Muscle layer of duodenum (tissue), 2 donors: ENCODE results near the gene ILDR2.
"Not testable (repeated sequence)": the region's sequence is repeated elsewhere in the genome, so short reads cannot be mapped to it uniquely, and the experiment has no call there.

Experiments
- H3K27ac ChIP-seq: one replicate; pipeline ENCODE4 v1.7.0; 2013; ENCODE audit warnings: mild to moderate bottlenecking, low read length
- H3K27me3 ChIP-seq: one replicate; pipeline ENCODE4 v1.7.0; 2013; ENCODE audit warnings: low read depth, mild to moderate bottlenecking, control low read depth, low read length
- H3K36me3 ChIP-seq, 2 donors: one replicate each; pipeline ENCODE4 v1.7.0; 2013; ENCODE audit warnings: low read length in 2 of 2, control low read depth in 1 of 2, mild to moderate bottlenecking in 1 of 2; ENCODE audit not compliant: insufficient read depth in 2 of 2, control insufficient read depth in 1 of 2
- H3K4me1 ChIP-seq, 2 donors: one replicate each; pipeline ENCODE4 v1.7.0; 2013; ENCODE audit warnings: low read length in 2 of 2, mild to moderate bottlenecking in 2 of 2, control low read depth in 1 of 2, moderate library complexity in 1 of 2; ENCODE audit not compliant: insufficient read depth in 2 of 2, control insufficient read depth in 1 of 2
- H3K4me3 ChIP-seq, 2 donors: one replicate each; pipeline ENCODE4 v1.7.0; 2013; ENCODE audit warnings: low read length in 2 of 2, low read depth in 1 of 2, mild to moderate bottlenecking in 1 of 2
- H3K9me3 ChIP-seq, 2 donors: one replicate each; pipeline ENCODE4 v1.7.0; 2013; ENCODE audit warnings: low read length in 2 of 2, control low read depth in 1 of 2, mild to moderate bottlenecking in 1 of 2; ENCODE audit not compliant: control insufficient read depth in 1 of 2
- donor health status: healthy.

The ILDR2 gene

GRCh38 chr1:166878173-166878917 lies 97.0 kb downstream of the ILDR2 start:
- not testable (repeated sequence) for H3K27ac ChIP-seq
- peaks cover 5 to 15% of the 10 kb centered on the region in 2 donors for H3K4me1 ChIP-seq

GRCh38 chr1:166876540-166876838 lies 98.9 kb downstream of the ILDR2 start:
- H3K27me3 ChIP-seq, result no peaks in the 10 kb centered on the region
- no peaks in the 10 kb centered on the region for H3K36me3 ChIP-seq
- H3K27ac ChIP-seq, result peak overlapping the region; percentile 48
- H3K9me3 ChIP-seq, result no peaks in the 10 kb centered on the region
- H3K4me3 ChIP-seq, result peak overlapping the region; percentile 73 to 82
- peaks cover 6 to 24% of the 10 kb centered on the region in 2 donors for H3K4me1 ChIP-seq

More at GRCh38 chr1:166878173-166878917, 97.0 kb downstream of the ILDR2 start:
- not testable (repeated sequence) for H3K36me3 ChIP-seq, H3K27me3 ChIP-seq, H3K9me3 ChIP-seq, H3K4me3 ChIP-seq

GRCh38 chr1:166875734-166876539 lies 99.4 kb downstream of the ILDR2 start, which contains the start of gene TADA1:
Gene TADA1, minus strand, starts transcription at chr1:166876264. Its CDS starts 31 bp downstream, at chr1:166876233.
- H3K9me3 ChIP-seq, result no peaks in the 10 kb centered on the region
- H3K4me1 ChIP-seq, result peaks cover 6 to 25% of the 10 kb centered on the region in 2 donors
- peak within 1 kb of the TSS; percentile 48 for H3K27ac ChIP-seq
- H3K27me3 ChIP-seq, result no peaks in the 10 kb centered on the region
- no peaks in the 10 kb centered on the region for H3K36me3 ChIP-seq
- peak within 1 kb of the TSS; percentile 73 to 82 for H3K4me3 ChIP-seq

DNA sequence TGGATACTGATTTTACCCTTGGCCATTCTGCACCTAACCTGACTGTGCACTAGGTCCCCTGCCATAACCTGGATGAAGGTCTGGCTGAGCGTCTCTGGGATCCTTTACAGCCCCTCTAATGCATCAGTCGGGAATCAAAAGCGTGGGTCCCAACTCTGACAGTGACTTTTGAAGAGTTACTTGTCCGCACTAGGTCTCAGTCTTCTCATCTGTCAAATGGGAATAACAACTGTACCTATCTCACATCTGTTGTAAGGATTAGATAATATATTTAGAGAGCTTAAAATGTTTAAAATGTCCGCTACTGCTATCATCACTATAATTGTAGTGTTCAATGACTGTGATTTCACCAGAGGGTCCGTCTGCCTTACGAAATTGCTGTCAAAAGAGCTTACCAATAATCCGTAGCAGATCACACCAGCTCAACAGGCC lies 100.0 kb downstream of the ILDR2 start:
- H3K4me1 ChIP-seq, result peaks cover 6 to 26% of the 10 kb centered on the region in 2 donors

GRCh38 chr1:166874464-166874863 lies 100.9 kb downstream of the ILDR2 start:
- Histone ChIP-seq H3K4me3 (no peak overlapping the region), H3K27ac (no peak overlapping the region)

More for the DNA sequence above, 100.0 kb downstream of the ILDR2 start:
- no peaks in the 10 kb centered on the region for H3K9me3 ChIP-seq
- no peaks in the 10 kb centered on the region for H3K36me3 ChIP-seq
- H3K27me3 ChIP-seq, result no peaks in the 10 kb centered on the region
- H3K4me3 ChIP-seq, result peak overlapping the region; percentile 67 to 82
- H3K27ac ChIP-seq, result peak overlapping the region; percentile 39

DNA sequence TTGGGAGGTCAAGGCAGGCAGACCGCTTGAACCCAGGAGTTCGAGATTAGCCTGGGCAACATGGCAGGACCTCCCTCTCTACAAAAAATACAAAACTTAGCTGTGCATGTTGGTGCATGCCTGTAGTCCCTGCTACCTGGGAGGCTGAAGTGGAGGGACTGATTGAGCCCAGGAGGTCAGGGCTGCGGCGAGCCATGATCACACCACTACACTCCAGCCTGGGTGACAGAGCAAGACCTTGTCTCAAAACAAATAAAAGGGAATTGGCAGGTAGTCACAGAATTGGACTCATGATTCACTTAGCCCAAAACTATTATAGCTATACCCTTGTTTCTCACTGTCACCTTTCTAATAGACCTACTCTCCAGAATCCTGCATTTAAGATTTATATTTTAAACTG lies 104.8 kb downstream of the ILDR2 start:
- Histone ChIP-seq H3K36me3 (peaks cover 9 to 11% of the 10 kb centered on the region in 2 donors), H3K9me3 (no peaks in the 10 kb centered on the region), H3K27ac (no peak overlapping the region), H3K27me3 (no peaks in the 10 kb centered on the region), H3K4me1 (peaks cover 6 to 30% of the 10 kb centered on the region in 2 donors), H3K4me3 (no peak overlapping the region)

More at GRCh38 chr1:166874464-166874863, 100.9 kb downstream of the ILDR2 start:
- no peaks in the 10 kb centered on the region for H3K27me3 ChIP-seq
- no peaks in the 10 kb centered on the region for H3K9me3 ChIP-seq
- no peaks in the 10 kb centered on the region for H3K36me3 ChIP-seq
- peaks cover 6 to 30% of the 10 kb centered on the region in 2 donors for H3K4me1 ChIP-seq

DNA sequence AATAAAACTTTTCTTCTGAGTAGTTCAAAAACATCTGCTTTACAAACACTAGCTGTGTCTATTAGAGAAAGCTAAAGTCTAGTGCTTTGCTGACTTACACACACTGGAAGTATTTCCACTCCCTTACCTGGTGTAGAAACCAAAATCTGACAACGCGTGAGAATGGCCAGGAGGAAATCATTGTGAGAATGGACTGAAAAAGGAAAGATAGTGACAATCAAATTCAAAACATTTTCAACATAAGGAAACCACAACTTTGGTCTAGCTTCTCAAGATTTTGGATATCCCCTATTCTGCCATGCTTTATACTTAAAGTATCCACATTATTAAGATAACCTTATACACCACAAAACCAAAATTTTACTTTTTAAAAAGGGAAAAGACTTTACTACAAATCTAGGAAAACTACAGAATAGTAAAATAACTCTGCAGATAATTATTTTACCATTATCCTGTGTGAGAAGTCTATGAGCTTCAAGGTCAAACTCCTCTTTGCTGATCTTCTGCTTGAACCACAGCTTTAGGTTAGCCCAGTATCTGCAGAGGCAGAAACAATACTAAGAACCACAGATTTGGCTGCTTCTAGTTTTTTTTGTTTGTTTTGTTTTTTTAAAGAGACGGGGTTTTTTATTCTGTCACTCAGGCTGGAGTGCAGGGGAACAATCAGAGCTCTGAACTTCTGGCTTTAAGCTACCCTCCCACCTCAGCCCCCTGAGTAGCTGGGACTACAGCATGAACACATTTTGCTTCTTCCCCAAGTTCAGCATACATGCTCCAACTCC lies 105.8 kb downstream of the ILDR2 start:
- H3K4me1 ChIP-seq, result peaks cover 6 to 22% of the 10 kb centered on the region in 2 donors
- H3K36me3 ChIP-seq, result peaks cover 12 to 14% of the 10 kb centered on the region in 2 donors
- no peaks in the 10 kb centered on the region for H3K27me3 ChIP-seq
- H3K27ac ChIP-seq, result no peak overlapping the region
- H3K9me3 ChIP-seq, result no peaks in the 10 kb centered on the region
- no peak overlapping the region for H3K4me3 ChIP-seq

DNA sequence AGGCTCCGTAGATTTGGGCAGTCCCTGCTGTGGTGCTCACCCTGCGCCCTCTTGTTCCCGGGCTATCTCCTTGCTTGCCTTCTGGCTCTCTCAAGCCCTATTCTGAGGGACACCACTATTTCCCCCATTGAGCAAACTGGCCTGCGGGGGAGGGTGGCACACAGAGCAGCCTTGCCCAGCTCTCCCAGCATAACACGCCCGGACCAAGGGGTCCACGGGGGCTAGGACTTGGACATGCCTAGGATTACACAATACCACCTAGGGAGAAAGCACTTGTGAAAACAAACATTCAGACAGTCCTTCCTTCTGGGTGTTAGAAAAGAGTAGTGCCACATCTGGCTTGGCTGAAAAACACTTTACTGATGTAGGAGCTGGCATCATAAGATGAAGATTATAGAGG lies 106.7 kb downstream of the ILDR2 start:
- no peak overlapping the region for H3K4me3 ChIP-seq
- H3K27me3 ChIP-seq, result no peaks in the 10 kb centered on the region
- H3K36me3 ChIP-seq, result peaks cover 14 to 20% of the 10 kb centered on the region in 2 donors
- no peaks in the 10 kb centered on the region for H3K9me3 ChIP-seq
- H3K4me1 ChIP-seq, result peaks cover 4 to 16% of the 10 kb centered on the region in 2 donors
- H3K27ac ChIP-seq, result no peak overlapping the region

- no peak overlapping the region for H3K27ac ChIP-seq
Observed at GRCh38 chr1:166865926-166866325, 109.4 kb downstream of the ILDR2 start.

DNA sequence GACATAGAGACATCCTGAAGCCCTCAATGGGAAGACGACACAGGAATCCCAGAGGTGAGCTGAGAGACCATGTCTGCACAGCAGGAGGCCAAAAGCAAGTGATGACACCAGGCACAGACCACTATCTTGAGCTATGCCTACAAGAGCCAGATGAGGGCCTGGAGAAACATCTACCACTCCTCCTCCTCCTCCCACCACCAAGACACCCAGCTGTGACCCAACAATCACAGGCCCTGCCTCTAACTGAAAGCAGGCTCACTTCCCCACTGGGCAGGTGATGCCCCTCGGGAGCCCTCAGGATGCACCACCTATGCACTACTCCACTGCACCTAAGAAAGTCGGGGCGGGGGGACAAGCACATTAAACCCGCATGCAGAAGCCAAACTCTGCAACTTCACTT lies 115.7 kb downstream of the ILDR2 start:
- Histone ChIP-seq H3K36me3 (peaks cover 59 to 78% of the 10 kb centered on the region in 2 donors), H3K27ac (no peak overlapping the region), H3K9me3 (no peaks in the 10 kb centered on the region), H3K4me1 (no peaks in the 10 kb centered on the region), H3K27me3 (no peaks in the 10 kb centered on the region), H3K4me3 (no peak overlapping the region)

More at GRCh38 chr1:166865926-166866325, 109.4 kb downstream of the ILDR2 start:
- no peak overlapping the region for H3K4me3 ChIP-seq
- H3K27me3 ChIP-seq, result no peaks in the 10 kb centered on the region
- peaks cover 0 to 5% of the 10 kb centered on the region in 2 donors for H3K4me1 ChIP-seq
- no peaks in the 10 kb centered on the region for H3K9me3 ChIP-seq
- peaks cover 36 to 38% of the 10 kb centered on the region in 2 donors for H3K36me3 ChIP-seq
